NCI-H345 treated with DMSO at 0.1 percent for 48 hours (cell line): Measurements from ENCODE around the gene GRIK5.

Experiments
- DNase-seq: peaks from one replicate; lab custom pipeline; 2025; ENCODE audit not compliant: unreplicated experiment; lab: John Stamatoyannopoulos, UW

GRIK5 gene

DNA sequence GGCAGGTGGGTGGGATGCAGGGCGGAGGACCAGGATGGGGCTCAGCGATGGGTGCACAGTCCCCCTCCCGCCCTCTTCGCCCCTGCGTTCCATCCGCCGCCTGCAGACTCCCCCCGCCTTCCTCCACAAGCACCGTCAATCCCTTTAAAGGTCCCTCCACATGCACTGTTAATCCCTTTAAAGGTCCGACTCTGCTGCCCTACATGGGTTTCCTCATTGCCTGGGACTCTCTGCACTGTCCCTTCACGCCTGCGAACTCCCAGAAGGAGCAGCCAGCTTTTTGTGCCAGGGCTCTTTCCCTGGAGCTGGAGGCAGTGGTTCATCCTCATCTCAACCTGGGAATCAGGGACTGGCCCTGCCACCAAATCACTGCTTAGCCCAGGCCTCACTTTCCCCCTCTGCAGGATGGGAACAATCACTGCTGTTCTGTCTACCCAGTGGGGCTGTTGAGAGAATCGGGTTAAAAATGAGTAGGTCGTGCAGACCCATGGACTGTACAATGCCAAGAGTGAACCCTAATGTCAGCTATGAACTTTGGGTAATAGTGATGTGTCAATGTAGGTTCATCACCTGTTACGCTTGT, 26.3 kb upstream of the GRIK5 start:
- no peak for DNase-seq

- DNase-seq, result no peak
Measured at GRCh38 chr19:42095814-42096230, 25.8 kb upstream of the GRIK5 start.

DNA sequence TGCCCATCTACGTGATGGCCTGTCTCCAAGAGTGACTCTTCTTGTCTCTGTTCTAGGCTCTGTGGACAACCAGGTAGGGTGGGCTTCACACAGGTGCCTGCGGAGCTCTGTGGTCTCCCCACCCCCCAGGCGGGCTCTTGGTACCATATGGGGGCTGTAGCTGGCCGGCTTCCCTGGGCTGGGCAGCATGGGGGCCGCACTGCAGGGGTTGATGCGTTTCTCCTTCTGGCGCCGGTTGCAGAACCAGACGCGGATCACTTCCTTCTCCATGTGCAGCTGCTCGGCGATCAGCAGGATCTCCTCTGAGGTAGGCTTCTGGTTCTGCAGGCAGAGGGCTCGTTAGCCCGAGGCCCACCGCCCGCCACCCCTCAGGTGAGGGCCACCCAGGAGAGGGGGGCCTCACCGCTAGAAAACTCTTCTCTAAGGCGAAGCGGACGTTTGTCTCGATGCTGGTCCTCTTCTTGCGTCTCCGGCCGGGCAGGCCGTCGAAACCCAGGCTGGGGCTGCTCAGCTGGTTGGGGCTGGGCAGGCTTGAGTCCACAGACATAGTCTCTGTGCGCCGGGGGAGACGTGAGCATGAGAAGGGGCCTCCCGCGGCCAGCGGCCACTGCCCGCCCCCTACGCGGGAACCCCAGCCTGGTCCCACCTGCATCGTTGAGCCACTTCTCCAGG, 25.3 kb upstream of the GRIK5 start:
- DNase-seq, result no peak

DNA sequence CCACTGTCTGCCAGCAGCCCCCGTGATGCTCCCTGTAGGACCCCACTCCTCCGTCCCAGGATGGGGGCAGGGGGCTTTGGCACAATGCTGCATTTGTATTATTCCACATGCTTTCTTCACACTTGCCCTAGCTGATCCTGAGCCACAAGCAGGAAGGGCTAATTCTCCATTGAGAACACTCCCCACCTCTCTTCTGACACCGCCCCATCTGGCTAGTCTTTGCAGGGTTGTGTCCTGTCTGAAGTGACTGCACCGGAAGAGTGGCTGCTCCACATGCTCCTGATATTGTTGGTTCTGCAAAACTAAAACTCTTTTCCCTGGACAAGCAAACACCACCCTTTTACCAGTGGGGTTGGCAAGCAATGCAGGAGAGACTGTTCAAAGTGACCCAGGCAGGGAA, 23.9 kb upstream of the GRIK5 start:
- no peak for DNase-seq

DNA sequence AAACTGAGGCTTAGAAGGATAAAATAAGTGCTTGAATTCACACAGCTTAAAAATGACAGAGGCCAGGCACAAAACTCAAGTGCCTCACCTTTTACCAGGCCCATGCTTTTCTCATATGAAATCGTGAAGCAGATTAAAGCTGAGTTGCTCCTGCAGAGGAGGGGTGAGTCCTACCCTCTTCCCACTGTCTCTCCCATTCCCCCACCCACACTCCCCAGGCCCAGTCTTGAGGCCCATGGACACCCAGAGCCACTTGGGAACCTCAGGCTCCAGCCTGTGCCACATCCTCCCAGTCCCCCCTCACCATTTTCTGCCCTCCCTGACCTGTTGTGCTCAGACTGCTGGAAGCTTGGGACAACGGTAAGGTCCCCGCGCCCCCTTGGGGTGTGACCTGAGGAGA, 23.5 kb upstream of the GRIK5 start:
- no peak for DNase-seq

GRCh38 chr19:42092350-42092749, 22.3 kb upstream of the GRIK5 start:
- DNase-seq, result no peak

- DNase-seq, result no peak
Measured at GRCh38 chr19:42091742-42092141, 21.7 kb upstream of the GRIK5 start.

DNA sequence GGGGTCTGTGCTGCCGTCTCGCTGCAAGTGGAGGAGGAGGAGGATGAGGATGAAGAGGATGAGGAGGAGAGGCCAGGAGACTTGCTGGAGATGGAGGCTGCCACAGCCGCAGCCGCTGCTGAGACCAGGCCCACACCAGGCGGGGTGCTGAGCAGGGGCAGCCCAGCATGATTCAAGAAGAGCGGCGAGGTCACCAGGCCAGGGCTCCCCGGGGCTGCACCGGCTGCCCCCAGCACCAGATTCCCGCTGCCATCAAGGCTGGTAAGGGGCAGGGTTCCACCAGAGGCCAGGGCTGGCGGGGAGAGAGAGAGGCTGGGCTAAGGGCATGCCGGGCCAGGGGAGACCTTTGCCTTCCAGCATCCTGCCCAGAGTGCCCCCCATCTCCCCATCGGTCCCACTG, 21.3 kb upstream of the GRIK5 start:
- DNase-seq, result no peak

- no peak for DNase-seq
Measured at GRCh38 chr19:42090672-42091071, 20.7 kb upstream of the GRIK5 start.

GRCh38 chr19:42089772-42090171, 19.8 kb upstream of the GRIK5 start:
- DNase-seq, result no peak

DNA sequence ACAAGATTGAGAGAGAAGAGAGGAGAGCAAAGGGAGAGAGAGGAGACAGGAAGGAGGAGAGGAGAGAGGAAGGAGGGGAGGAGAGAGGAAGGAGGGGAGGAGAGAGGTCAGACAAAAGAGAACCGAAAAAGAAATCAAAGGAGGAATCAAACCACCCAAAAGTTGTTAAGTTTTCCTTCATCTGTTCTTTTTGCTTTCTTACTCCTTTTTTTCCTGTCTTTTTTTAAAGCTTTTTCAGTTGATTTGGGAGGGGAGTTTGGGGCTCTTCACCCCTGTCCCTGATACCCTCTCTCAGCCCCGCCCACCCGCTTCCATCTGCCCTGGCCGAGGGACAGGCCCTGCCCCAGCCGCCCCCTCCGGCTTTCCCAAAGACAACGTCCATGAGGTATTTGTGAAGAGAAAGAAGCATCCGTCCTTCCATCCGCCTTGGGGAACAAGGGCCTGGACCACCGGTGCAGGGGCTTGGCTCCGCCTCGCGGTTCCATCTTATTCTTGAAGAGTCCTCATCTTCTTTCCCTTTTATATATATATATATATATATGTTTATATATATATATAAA, 19.3 kb upstream of the GRIK5 start:
- DNase-seq, result no peak

DNA sequence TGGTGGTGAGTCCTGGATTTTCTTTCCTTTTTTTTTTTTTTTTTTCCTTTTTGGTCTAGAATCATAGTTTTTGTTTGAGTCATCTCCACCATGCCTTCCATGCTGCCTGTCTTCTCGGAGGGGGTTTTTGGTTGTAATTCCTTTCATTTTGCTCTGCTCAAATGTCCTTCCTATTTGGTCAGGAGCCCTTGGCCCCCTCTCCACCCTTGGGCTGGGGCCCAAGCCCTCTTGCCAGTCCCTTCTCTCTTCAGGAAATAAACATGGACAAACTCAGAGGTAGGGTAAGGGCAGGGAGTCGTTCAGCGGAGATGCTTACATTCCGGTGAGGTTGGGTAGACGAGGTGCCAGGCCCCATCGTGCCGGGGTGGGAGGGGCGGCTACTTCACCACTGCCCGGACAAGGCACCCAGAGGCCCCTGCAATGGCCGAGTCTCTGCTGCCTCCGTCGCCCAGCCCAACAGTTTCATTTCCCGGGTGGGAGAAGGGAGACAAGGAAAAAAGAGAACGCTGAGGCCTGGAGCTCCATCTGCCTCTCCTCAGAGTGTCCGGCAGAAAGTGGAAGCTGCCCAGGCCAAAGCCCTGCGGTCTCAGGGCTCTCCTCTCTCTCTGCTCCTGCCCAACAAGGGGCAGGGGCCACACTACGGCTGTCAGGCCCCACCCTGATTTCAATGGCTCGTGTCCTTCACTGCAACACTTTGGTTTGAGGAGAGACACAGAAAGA, 18.6 kb upstream of the GRIK5 start:
- no peak for DNase-seq

DNA sequence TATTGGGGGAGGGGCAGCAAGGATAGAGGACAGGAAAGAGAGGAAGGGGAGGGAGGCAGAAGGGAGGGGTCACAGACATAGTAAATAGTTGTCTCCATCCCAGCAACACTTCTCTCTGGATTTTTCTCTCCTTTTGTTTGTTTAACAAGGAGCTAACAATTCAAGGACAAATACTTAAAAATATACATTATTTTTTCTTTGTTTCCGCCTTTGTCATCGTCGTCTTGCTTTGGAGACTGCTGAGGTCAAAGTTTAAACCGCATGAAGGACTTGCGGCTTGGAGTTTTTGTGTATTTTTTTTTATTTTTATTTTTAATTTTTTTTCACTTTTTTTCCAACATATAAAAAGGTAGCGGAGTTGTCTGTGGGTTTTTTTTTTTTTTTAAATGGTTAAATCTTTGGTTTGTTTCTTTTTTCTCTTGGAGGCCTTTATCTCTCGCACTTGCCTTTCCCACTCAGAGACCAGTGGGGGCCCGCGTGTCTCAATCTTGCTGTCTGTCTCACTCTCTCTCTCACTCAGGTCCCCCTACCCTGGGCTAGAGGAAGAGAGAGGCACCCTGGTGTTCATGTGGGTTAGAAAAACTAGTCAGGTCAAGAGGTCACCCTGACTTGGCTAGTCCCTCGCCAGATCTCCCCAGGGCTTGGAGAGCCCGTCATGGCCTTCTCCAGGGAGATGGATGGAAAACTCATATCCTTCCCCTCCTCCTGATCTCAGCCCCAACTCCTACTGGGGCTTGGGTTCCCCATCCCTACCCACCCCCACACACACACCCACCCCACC, 17.0 kb upstream of the GRIK5 start:
- DNase-seq, result no peak

GRCh38 chr19:42086188-42086736, 16.3 kb upstream of the GRIK5 start:
- DNase-seq, result no peak

GRCh38 chr19:42083537-42083936, 13.5 kb upstream of the GRIK5 start:
- no peak for DNase-seq

DNA sequence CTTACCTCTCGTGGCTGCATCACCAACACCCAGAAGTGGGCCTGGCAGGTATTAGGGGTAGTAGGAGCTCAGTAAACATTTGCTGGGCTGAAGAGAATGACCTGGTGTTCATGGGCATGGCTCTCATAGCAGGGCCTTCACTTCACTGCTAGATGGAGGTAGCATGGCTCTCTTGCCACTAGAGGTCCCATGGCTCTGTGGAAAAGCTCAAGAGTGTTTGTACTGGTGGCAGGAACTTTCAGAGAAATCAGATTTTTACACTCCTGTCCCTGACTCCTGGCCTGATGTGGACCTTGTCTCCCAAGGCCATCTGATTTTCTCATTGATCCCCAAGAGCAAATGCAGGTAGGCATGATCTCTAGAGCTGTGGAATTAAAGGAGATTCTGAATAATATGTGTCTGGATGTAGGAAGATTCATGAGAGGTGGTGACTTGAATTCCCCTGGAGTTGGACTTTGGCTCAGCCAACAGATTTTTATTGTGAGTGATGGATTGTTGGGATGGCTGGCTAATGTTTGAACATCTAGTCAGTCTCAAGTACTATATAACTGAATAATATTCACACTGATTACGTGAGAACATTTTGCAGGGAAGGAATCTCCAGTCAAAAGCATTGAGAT, 11.7 kb upstream of the GRIK5 start:
- DNase-seq, result no peak

- no peak for DNase-seq
Measured at GRCh38 chr19:42080764-42081375, 10.9 kb upstream of the GRIK5 start.

DNA sequence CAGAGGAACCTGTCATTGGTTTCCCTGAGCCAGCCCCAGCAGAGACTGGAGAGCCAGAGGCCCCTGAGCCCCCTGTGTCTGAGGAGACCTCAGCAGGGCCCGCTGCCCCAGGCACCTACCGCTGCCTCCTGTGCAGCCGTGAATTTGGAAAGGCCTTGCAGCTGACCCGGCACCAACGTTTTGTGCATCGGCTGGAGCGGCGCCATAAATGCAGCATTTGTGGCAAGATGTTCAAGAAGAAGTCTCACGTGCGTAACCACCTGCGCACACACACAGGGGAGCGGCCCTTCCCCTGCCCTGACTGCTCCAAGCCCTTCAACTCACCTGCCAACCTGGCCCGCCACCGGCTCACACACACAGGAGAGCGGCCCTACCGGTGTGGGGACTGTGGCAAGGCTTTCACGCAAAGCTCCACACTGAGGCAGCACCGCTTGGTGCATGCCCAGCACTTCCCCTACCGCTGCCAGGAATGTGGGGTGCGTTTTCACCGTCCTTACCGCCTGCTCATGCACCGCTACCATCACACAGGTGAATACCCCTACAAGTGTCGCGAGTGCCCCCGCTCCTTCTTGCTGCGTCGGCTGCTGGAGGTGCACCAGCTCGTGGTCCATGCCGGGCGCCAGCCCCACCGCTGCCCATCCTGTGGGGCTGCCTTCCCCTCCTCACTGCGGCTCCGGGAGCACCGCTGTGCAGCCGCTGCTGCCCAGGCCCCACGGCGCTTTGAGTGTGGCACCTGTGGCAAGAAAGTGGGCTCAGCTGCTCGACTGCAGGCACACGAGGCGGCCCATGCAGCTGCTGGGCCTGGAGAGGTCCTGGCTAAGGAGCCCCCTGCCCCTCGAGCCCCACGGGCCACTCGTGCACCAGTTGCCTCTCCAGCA, 10.1 kb upstream of the GRIK5 start:
- DNase-seq, result no peak

GRCh38 chr19:42079276-42079669, 9.3 kb upstream of the GRIK5 start:
- no peak for DNase-seq
